GM18870 (cell line): ENCODE measurements around the gene WDTC1.
"Not testable (repeated sequence)": the region's sequence is repeated elsewhere in the genome, so short reads cannot be mapped to it uniquely, and the experiment has no call there.

ENCODE experiments used
- ATAC-seq: cut with Tn5 transposase; IDR thresholded peaks from one replicate; pipeline ENCODE4 v1.9.1; 2021; ENCODE audit warnings: moderate library complexity; ENCODE audit not compliant: unreplicated experiment

WDTC1 gene

GRCh38 chr1:27234049-27234882 lies at the start of gene WDTC1:
Gene WDTC1, plus strand, starts transcription at chr1:27234632. Its CDS starts 26,423 bp downstream, at chr1:27261055.
- ATAC-seq, result peak; percentile 73

- not testable (repeated sequence) for ATAC-seq
These were observed 49.8 kb upstream of the WDTC1 start for GRCh38 chr1:27184665-27185064.

GRCh38 chr1:27192039-27192529 lies 42.3 kb upstream of the WDTC1 start:
- ATAC-seq, result no peak

- ATAC-seq, result no peak
These were observed 41.2 kb upstream of the WDTC1 start for GRCh38 chr1:27193194-27193593.

- no peak for ATAC-seq
These were observed 33.1 kb upstream of the WDTC1 start for GRCh38 chr1:27201295-27201694.

GRCh38 chr1:27203946-27204345 lies 30.5 kb upstream of the WDTC1 start:
- no peak for ATAC-seq

- not testable (repeated sequence) for ATAC-seq
These were observed 27.2 kb upstream of the WDTC1 start for GRCh38 chr1:27207238-27207637.

GRCh38 chr1:27208143-27208850 lies 26.1 kb upstream of the WDTC1 start:
- ATAC-seq, result not testable (repeated sequence)

- ATAC-seq, result no peak
These were observed 18.0 kb upstream of the WDTC1 start for GRCh38 chr1:27216466-27216865.

- ATAC-seq, result no peak
These were observed 17.0 kb upstream of the WDTC1 start for GRCh38 chr1:27217401-27217800.

GRCh38 chr1:27218736-27219135 lies 15.7 kb upstream of the WDTC1 start:
- ATAC-seq, result no peak

- ATAC-seq, result no peak
These were observed 14.3 kb upstream of the WDTC1 start for GRCh38 chr1:27220096-27220495.

- ATAC-seq, result not testable (repeated sequence)
These were observed 13.5 kb upstream of the WDTC1 start for GRCh38 chr1:27220702-27221497.

GRCh38 chr1:27225621-27226020 lies 8.8 kb upstream of the WDTC1 start:
- ATAC-seq, result no peak

GRCh38 chr1:27227765-27228164 lies 6.7 kb upstream of the WDTC1 start:
- ATAC-seq, result no peak

GRCh38 chr1:27233667-27234048 lies 774 bp upstream of the WDTC1 start:
- ATAC-seq, result no peak

- no peak for ATAC-seq
These were observed 1.4 kb downstream of the WDTC1 start for GRCh38 chr1:27235827-27236226.

- ATAC-seq, result no peak
These were observed 2.7 kb downstream of the WDTC1 start for GRCh38 chr1:27237112-27237511.

GRCh38 chr1:27238032-27238431 lies 3.6 kb downstream of the WDTC1 start:
- no peak for ATAC-seq

GRCh38 chr1:27241677-27242076 lies 7.2 kb downstream of the WDTC1 start:
- no peak for ATAC-seq

- ATAC-seq, result not testable (repeated sequence)
These were observed 9.2 kb downstream of the WDTC1 start for GRCh38 chr1:27243665-27244064.
